Right renal cortex interstitium (tissue), 3 donors: Measurements from ENCODE around the gene USP43. TPM values are rescaled to one million over a fixed set of nuclear protein-coding genes. Genes with fewer than 3 reads are reported as not detected.
"Not testable (repeated sequence)": the region's sequence is repeated elsewhere in the genome, so short reads cannot be mapped to it uniquely, and the experiment has no call there.

Source experiments
- DNase-seq, 3 donors: peaks; one replicate each; pipeline ENCODE4 v3.0.0-alpha.2; 2013; ENCODE audit warnings: low read depth in 3 of 3, low spot score in 2 of 3
- polyA plus RNA-seq, 3 donors: library from polyadenylated mRNA; unstranded; fragments of 120-200 nt; gene quantifications; one replicate each; pipeline ENCODE4 v1.2.1, GENCODE V29; 2013; ENCODE audit not compliant: insufficient read length in 3 of 3

The USP43 gene
- polyA plus RNA-seq, 3 donors: 5.7 to 7.0 (median 6.2) TPM

- no peak for DNase-seq
Measured at GRCh38 chr17:9648521-9649110, 3.3 kb downstream of the USP43 start.

- DNase-seq: no peak
Measured at GRCh38 chr17:9658593-9659211, 13.4 kb downstream of the USP43 start.

- no peak for DNase-seq
Measured at GRCh38 chr17:9661027-9661426, 15.7 kb downstream of the USP43 start.

- not testable (repeated sequence) for DNase-seq
Measured at GRCh38 chr17:9663511-9663910, 18.2 kb downstream of the USP43 start.

- DNase-seq: no peak
Measured at GRCh38 chr17:9666461-9667050, 21.2 kb downstream of the USP43 start.

GRCh38 chr17:9668517-9668916 lies 23.2 kb downstream of the USP43 start:
- no peak for DNase-seq

GRCh38 chr17:9669551-9670008 lies 24.3 kb downstream of the USP43 start:
- DNase-seq: no peak

GRCh38 chr17:9670596-9670995 lies 25.3 kb downstream of the USP43 start:
- DNase-seq: no peak

GRCh38 chr17:9671559-9671958 lies 26.2 kb downstream of the USP43 start:
- no peak for DNase-seq

- DNase-seq: no peak
Measured at GRCh38 chr17:9672266-9672665, 26.9 kb downstream of the USP43 start.

- DNase-seq: no peak
Measured at GRCh38 chr17:9672691-9673090, 27.4 kb downstream of the USP43 start.

GRCh38 chr17:9676084-9676483 lies 30.8 kb downstream of the USP43 start:
- no peak for DNase-seq

- DNase-seq: no peak
Measured at GRCh38 chr17:9676820-9677310, 31.5 kb downstream of the USP43 start.

GRCh38 chr17:9677411-9677810 lies 32.1 kb downstream of the USP43 start:
- no peak for DNase-seq

- no peak for DNase-seq
Measured at GRCh38 chr17:9677896-9678295, 32.6 kb downstream of the USP43 start.

- DNase-seq: no peak
Measured at GRCh38 chr17:9684955-9685621, 39.8 kb downstream of the USP43 start.

- DNase-seq: no peak
Measured at GRCh38 chr17:9693755-9694154, 48.4 kb downstream of the USP43 start.

GRCh38 chr17:9696279-9697044 lies 51.1 kb downstream of the USP43 start:
- no peak for DNase-seq

- no peak for DNase-seq
Measured at GRCh38 chr17:9700136-9700535, 54.8 kb downstream of the USP43 start.

- DNase-seq: no peak
Measured at GRCh38 chr17:9700754-9701476, 55.6 kb downstream of the USP43 start.
